ENCODE results near the gene MSGN1.

Gene MSGN1, protein sequence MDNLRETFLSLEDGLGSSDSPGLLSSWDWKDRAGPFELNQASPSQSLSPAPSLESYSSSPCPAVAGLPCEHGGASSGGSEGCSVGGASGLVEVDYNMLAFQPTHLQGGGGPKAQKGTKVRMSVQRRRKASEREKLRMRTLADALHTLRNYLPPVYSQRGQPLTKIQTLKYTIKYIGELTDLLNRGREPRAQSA

DNA sequence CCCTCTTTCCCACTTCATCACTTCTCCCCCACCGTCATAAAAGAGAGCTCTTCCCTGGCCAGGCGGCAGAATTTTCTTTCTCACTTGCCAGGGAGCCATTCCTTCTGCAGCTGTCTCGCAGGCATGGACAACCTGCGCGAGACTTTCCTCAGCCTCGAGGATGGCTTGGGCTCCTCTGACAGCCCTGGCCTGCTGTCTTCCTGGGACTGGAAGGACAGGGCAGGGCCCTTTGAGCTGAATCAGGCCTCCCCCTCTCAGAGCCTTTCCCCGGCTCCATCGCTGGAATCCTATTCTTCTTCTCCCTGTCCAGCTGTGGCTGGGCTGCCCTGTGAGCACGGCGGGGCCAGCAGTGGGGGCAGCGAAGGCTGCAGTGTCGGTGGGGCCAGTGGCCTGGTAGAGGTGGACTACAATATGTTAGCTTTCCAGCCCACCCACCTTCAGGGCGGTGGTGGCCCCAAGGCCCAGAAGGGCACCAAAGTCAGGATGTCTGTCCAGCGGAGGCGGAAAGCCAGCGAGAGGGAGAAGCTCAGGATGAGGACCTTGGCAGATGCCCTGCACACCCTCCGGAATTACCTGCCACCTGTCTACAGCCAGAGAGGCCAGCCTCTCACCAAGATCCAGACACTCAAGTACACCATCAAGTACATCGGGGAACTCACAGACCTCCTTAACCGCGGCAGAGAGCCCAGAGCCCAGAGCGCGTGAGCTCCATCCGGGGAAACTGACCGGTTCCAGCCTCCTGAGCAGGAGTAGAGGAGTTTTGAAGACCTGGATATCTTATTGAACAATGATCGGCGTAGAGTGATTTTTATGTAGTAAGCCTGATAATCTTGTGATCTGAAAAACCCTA lies at the start of gene MSGN1:
Gene MSGN1 (plus strand): TSS at position 65 of the 850 bp plus-strand sequence. CDS start 59 bp downstream, at position 124.
- no peak for DNase-seq

GRCh38 chr2:17768894-17769293 lies 47.4 kb upstream of the MSGN1 start:
- no peak for DNase-seq

DNA sequence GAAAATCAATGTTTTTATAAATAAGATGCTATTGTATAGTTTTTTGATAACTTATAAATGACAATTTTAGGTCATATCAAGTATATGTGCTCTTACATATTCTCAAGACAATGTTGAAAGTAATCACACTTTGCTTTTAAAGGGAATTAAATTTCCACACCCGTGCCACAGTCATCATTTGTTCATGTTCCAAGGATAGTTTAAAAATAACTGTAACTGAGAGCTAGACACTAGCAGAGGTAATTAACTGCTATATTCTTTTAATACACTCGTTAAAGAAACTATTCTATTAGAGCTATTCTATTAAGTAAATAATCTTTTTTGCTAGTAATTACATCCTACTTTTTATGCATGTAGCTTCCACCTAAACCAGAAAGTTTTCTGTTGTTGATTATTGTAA lies 44.3 kb upstream of the MSGN1 start:
- no peak for DNase-seq

DNA sequence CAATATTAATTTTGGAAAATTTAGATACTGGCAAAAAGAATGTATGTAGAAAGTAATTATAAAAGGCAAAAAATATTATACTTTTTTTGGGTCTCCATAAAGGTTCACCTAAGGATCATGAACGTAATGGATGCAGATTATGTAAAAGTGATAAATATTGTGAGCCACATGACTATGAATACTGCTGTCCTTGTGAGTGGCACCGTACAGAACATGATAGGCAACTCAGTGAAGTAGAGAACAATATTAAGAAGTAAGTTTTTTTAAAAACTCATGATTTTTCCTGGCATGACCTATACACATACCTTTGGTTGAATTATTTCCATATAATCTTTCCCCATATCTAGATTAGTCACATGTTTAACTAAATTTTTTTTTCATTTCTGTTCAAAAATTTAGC lies 43.7 kb upstream of the MSGN1 start:
- DNase-seq, result no peak

DNA sequence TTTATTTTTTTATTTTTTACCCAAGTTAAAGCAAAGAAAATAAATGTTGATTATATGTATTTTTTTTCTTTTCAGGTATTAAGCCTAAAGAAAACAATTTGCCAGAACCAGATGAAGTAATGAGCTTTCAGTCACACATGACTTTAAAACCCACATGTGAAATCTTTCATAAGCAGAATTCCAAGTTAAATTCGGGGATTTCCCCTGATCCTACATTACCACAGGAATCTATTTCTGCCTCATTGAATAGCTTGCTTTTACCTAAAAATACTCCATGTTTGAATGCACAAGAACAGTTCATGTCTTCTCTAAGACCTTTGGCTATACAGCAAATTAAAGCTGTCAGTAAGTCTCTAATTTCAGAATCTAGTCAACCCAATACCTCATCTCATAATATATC lies 35.7 kb upstream of the MSGN1 start:
- DNase-seq, result no peak

GRCh38 chr2:17781482-17781881 lies 34.8 kb upstream of the MSGN1 start:
- DNase-seq, result no peak

- no peak for DNase-seq
These were observed 29.5 kb upstream of the MSGN1 start for GRCh38 chr2:17786727-17787126.

DNA sequence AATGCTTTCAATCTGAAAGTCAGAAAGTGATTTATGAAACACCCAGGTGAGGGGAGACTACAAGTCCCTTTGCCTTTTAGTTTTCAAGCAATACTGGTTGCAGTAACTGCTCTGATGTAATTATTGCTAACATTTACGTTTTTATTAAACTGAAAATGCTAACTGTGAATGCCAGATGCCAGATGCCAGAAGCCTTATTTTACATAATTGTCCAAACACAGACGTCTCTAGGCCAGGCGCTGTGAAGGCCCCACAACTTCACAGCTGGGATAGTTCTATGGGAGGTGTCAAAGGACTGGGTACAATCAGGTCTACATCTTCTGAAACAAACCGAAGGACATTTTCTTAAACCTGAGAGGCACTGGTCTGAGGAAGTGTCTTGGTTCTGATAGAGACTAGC lies 27.5 kb upstream of the MSGN1 start:
- no peak for DNase-seq

DNA sequence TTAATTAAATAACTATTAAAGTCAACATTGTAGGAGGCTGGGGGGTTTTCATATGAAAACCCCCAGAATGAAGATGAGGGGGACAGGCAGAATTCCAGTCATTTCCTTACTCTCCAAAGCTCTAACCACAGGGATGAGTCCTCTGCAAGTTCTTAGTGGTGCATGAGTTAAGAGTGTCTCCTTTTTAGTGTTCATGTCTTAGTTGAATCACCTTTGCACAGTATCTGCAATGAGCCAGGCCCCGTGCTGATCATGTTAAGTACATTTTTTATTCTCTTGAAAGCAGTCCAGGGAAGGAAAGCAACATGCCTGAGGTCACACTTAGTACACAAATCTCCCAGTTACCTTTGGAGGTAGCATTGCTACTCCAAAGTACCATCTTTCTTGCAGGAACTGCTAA lies 25.7 kb upstream of the MSGN1 start:
- DNase-seq, result no peak

- no peak for DNase-seq
These were observed 25.0 kb upstream of the MSGN1 start for GRCh38 chr2:17791121-17791816.

DNA sequence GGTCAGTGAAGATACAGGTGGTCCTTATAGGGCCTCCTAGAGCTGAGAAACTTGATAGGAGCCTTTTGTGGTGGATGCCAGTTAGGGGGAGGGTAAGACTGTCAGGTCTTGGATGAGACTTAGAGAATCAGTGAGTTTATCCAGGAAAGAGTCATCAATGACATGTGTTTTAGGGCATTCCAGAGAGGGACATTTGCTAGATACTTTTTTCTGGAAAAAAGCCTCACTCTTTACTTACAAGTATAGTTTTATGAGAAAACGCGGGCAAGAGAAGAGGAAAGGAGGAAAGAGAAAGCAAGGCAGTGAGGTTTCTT lies 24.5 kb upstream of the MSGN1 start:
- DNase-seq, result no peak

DNA sequence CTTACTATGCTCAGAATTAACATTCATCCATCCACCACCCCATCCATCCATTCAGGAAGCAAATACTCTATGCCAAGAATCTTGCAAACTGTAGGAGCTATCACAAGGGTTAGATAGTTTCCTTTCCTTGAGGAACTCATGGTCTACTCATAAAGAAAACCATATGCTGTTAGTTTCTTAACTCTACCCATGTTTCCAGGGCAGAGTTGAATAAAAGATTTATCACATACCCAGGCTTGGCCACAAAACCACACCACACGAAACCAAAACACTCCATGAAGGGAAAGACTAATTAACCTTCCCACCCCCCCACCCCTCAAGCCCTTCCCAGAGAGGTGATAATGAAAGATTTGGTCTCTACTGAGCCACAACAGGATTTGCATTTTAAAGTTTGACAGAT lies 23.7 kb upstream of the MSGN1 start:
- DNase-seq, result no peak

DNA sequence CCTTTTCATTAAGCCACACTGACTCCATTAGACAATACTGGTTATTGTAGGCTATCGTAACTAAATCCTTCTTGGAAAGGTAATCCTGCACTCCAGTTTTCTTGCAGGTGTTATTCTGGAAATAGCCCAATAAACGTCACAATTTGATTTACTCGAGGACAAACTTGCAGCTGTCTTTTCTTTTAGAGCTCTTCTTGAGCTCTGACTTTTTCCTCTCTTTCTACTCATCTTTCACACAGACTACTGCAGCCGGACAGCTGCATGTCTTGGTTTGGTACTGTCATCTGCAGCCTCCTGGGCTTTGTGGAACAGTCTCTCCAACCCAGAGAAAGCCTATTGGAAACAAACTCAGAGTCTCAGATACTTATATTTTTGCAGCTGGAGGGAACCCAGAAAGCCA lies 23.0 kb upstream of the MSGN1 start:
- DNase-seq, result no peak

DNA sequence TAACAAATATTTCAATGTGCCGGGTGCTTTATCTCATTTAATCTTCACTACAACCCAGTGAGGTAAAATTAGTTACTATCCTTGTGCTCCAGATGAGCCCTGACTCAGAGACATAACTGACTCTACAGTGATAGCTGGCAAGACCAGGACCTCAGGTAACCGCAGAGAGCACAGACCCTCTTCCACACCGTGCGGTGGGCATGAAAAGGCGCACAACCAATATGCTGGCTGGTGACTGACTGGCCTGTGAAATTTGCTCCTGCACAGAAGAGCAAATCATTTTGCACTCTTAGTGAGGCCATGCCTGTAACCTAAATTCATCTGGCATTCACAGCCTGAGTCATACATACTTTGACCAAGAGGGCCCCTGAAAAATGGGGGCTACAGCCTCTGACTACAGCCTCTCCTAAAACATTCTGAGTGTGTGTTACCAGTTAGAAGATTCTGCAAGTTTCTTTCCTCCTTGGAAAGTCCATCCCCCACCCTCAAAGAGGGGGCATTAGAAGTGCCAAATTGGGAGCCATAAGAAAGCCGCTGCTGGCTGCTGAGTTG lies 22.4 kb upstream of the MSGN1 start:
- no peak for DNase-seq

DNA sequence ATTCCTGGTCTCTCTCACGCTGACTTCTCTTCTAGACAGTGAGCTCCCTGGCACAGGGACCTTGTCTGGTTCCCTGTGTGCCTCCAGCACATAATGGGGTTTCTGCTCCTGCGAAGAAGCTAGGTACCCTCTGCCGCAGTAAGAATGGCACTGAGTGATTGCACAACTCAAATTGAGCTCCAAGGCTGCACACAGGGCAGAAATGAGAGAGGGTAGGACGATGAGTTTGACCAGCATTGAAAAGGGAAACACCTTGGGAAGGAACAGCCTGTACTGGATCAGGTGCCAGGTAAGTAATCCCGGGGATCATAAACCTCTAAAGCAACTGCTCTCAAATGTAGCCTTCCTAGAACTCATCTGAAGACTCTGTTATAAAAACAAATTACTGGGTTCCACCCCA lies 21.0 kb upstream of the MSGN1 start:
- no peak for DNase-seq

DNA sequence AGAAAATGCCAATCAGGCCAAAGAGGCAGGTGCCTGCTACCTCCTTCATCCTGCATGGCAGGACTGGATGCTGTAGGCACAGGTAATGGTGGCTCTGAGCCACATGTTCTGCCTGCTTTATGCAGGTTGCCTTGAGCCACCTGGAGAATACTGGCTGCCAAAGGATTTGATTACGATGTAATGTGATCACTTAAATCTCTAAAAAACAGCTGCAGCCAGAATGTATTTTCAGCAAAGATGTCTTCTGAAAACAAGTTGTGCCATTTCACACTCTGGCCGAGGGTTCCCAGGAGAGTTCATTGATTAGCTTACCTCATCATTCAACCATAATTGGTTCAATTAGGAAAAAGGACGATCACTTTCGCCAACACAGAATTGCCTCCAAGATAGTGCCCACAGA lies 17.9 kb upstream of the MSGN1 start:
- DNase-seq, result no peak

GRCh38 chr2:17799301-17800120 lies 16.7 kb upstream of the MSGN1 start:
- DNase-seq, result no peak

- DNase-seq, result peak in 13 of 51 donors; percentile 2 to 27 (median 10)
These were observed 16.0 kb upstream of the MSGN1 start for GRCh38 chr2:17800219-17800618.

GRCh38 chr2:17800693-17801458 lies 15.4 kb upstream of the MSGN1 start:
- no peak for DNase-seq

GRCh38 chr2:17803497-17803896 lies 12.8 kb upstream of the MSGN1 start:
- DNase-seq, result no peak

DNA sequence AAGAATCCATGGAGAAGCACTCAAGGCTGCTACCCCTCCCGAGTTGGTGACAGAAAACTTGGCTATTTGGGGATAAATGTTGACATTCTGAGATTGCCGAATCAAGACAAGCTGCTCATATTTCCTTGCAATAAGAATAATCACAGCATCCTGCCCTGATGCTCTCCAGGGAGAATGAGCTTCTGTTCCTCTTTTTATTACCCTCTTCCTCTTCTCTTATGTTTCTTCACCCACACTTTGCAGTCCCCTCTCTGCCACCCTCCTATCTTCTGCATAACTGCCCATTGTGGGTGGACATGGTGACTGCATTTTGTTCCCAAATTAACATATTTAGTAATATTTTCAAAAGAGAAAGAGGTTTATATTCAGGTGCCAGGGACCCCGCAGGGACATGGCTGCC lies 11.9 kb upstream of the MSGN1 start:
- DNase-seq, result no peak
